C4-2B (cell line): ENCODE results near the gene COQ8A.

Source experiments
- H3K27ac ChIP-seq: fragments of 450-650 bp; 2 replicates; pipeline ENCODE4 v1.5.1; 2017
- ZFX ChIP-seq: fragments of 450-650 bp; IDR thresholded peaks from 2 replicates; pipeline ENCODE4 v1.6.1; 2017
- TF ChIP-seq, protein P1 (sequence below): fragments of 450-650 bp; conservative IDR thresholded peaks from 2 replicates; pipeline ENCODE4 v1.5.1; 2017; ENCODE audit warnings: mild to moderate bottlenecking

COQ8A gene

DNA sequence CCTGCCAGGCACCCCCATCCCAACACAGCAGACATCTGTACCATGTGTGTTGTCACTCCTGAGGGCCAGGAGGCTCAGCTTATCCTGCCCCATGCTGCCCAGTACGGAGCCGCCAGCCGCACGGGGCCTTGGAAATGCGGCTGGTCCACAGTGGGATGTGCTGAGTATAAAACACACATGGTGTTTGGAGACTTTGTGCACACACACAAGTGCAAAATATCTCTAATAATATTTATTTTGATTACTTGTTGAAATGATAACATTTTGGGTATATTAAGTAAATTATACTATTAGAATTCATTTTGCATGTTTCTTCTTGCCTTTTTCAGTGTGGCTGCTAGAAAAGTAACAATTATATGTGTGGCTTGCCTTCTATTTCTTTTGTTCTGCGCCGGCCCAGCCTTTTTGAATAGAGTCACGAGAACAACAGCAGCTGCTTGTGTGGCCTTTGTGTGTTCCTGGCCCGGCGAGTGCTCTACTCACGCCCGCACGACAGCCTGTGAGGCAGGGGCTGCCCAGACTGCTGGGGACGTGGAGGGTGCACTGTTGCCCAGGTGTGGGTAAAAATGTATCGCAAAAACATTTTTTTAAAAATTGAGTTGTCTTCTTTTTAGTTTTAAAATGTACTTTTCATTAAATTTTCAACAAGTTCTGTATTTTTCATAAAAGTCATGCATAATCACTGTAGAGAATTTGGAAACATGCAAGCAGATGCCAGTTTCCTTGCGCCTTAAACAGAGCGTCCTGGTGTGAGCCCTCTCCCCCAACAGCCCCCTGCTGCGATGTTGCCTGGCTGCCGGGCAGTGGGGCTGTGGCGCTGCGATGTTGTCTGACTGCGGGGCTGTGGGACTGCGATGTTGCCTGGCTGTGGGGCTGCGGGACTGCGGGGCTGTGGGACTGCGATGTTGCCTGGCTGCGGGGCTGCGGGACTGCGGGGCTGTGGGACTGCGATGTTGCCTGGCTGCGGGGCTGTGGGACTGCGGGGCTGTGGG lies 35.5 kb downstream of the COQ8A start:
- no peak overlapping the region for H3K27ac ChIP-seq
- TF ChIP-seq, protein P1, sequence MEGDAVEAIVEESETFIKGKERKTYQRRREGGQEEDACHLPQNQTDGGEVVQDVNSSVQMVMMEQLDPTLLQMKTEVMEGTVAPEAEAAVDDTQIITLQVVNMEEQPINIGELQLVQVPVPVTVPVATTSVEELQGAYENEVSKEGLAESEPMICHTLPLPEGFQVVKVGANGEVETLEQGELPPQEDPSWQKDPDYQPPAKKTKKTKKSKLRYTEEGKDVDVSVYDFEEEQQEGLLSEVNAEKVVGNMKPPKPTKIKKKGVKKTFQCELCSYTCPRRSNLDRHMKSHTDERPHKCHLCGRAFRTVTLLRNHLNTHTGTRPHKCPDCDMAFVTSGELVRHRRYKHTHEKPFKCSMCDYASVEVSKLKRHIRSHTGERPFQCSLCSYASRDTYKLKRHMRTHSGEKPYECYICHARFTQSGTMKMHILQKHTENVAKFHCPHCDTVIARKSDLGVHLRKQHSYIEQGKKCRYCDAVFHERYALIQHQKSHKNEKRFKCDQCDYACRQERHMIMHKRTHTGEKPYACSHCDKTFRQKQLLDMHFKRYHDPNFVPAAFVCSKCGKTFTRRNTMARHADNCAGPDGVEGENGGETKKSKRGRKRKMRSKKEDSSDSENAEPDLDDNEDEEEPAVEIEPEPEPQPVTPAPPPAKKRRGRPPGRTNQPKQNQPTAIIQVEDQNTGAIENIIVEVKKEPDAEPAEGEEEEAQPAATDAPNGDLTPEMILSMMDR = no peak
- TF ChIP-seq ZFX = no peak

DNA sequence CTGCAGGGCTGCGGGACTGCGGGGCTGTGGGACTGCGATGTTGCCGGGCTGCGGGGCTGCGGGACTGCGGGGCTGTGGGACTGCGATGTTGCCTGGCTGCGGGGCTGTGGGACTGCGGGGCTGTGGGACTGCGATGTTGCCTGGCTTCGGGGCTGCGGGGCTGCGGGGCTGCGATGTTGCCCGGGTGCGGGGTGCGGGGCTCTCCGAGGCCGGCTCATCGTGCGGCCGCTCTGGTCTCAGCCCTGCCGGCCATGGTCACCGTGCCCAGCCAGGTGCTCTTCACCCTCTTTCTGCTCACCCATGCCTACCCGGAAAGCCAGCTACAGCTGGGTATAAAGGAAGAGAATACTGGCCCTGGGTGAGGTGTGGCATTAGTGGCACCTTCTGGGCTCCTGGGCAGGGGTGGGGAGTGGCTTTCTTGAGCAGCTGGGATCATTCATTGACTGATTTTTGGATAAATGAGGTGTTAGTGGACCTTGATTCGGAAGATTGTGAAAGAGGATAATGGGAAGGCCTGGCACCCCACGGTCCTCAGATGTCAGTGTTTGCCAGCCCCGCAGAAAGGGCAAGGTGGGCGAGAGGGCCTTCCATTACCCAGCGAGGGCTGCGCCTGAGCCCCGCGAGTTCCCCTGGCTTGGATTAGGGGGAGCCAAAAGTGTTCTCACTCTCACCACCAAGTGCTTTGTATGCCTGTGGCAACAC lies 36.3 kb downstream of the COQ8A start:
- H3K27ac ChIP-seq = no peak overlapping the region
- TF ChIP-seq ZFX = no peak
- TF ChIP-seq, protein P1 = no peak

DNA sequence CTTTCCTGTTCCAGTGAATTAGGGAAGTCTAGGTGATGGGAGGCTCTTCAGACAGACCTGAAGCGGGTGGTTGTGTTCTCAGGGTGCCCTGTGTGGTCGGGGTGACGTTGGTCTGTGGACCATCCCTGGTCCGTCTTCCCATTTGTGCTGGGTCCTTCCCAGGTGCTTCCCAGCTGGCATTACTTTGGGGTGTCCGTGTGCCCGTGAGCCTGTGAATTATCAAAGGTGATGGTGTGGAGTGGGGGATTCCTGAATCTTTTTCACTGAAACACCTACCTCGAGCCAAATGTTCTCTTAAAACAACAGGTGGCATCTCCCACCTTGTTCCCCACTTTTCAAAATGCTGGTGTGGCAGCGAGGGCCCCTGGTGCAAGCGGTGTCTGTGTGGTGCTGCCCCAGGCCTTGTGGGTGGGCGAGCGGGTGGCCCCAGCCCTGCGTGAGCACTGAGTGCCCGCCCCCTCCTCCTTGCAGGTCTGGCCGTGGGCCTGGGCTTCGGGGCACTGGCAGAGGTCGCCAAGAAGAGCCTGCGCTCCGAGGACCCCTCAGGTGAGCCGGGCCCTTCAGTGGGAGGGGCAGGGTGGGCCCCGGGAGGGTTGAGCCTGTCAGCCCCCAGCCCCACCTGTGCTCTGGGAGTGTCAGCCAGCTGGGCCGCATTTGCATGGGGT lies 37.0 kb downstream of the COQ8A start:
- H3K27ac ChIP-seq = no peak overlapping the region
- TF ChIP-seq, protein P1 = no peak
- no peak for TF ChIP-seq ZFX

- H3K27ac ChIP-seq = no peak overlapping the region
- TF ChIP-seq, protein P1 = no peak
- no peak for TF ChIP-seq ZFX
These were observed 37.7 kb downstream of the COQ8A start for GRCh38 chr1:226977643-226978431.

DNA sequence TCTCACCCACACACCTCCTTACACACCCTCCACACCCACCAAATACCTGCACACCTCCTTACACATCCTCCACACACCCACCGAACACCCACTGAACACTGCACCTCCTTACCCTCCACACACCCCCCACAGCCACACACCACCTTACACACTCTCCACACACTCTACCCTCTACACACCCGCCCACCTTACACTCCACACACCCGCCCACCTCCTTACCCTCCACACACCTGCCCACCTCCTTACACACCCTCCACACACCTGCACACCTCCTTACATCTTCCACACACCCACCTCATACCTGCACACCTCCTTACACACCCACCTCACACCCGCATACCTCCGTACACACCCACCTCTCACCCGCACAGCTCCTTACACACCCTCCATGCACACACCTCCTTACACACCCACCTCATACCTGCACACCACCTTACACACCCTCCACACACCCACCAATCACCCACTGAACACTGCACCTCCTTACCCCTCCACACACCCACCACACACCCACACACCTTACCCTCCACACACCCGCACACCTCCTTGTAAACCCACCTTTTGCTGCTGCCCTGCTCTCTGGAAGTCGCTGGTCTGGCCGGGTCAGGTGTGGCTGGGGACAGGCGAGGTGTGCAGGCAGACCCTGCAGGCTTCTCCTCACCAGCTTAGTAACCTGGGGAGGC lies 38.5 kb downstream of the COQ8A start:
- no peak overlapping the region for H3K27ac ChIP-seq
- TF ChIP-seq, protein P1 = no peak
- no peak for TF ChIP-seq ZFX

GRCh38 chr1:226979115-226979516 lies 39.0 kb downstream of the COQ8A start:
- TF ChIP-seq, protein P1 = no peak
- TF ChIP-seq ZFX = no peak
- H3K27ac ChIP-seq = no peak overlapping the region
